GM12872 (cell line): ENCODE measurements around the gene TOR1AIP1.

Source experiments
- CTCF ChIP-seq: IDR thresholded peaks from 3 replicates; pipeline ENCODE4 v1.5.1; 2011; ENCODE audit warnings: low read depth, mild to moderate bottlenecking, low read length, moderate library complexity; ENCODE audit not compliant: insufficient read depth

The TOR1AIP1 gene

GRCh38 chr1:179875596-179876299, 6.3 kb upstream of the TOR1AIP1 start:
- TF ChIP-seq CTCF: no peak

GRCh38 chr1:179876300-179876715, 5.8 kb upstream of the TOR1AIP1 start:
- TF ChIP-seq CTCF: no peak

- no peak for TF ChIP-seq CTCF
These were observed 4.4 kb upstream of the TOR1AIP1 start, which contains the start of gene TOR1AIP2 for GRCh38 chr1:179877586-179878265. Gene TOR1AIP2, minus strand, starts transcription at chr1:179877803. Its CDS starts 25,138 bp downstream, at chr1:179852665.

GRCh38 chr1:179879797-179880196, 2.3 kb upstream of the TOR1AIP1 start:
- no peak for TF ChIP-seq CTCF

- no peak for TF ChIP-seq CTCF
These were observed 338 bp upstream of the TOR1AIP1 start for GRCh38 chr1:179881642-179882252.

- TF ChIP-seq CTCF: no peak
These were observed 1.1 kb downstream of the TOR1AIP1 start for GRCh38 chr1:179883040-179883744.

- TF ChIP-seq CTCF: no peak
These were observed 1.7 kb downstream of the TOR1AIP1 start for GRCh38 chr1:179883745-179884138.
